Stimulated activated CD4-positive, alpha-beta T cell treated with anti-CD3 and anti-CD28 coated beads, Interleukin-1b, Interleukin-23, amount 100 ng/mL, for 48 hours (primary cell): ENCODE measurements around the gene GREB1.

Source experiments
- DNase-seq: peaks from one replicate; pipeline ENCODE4 v3.0.0-alpha.2; 2020

GREB1 gene

DNA sequence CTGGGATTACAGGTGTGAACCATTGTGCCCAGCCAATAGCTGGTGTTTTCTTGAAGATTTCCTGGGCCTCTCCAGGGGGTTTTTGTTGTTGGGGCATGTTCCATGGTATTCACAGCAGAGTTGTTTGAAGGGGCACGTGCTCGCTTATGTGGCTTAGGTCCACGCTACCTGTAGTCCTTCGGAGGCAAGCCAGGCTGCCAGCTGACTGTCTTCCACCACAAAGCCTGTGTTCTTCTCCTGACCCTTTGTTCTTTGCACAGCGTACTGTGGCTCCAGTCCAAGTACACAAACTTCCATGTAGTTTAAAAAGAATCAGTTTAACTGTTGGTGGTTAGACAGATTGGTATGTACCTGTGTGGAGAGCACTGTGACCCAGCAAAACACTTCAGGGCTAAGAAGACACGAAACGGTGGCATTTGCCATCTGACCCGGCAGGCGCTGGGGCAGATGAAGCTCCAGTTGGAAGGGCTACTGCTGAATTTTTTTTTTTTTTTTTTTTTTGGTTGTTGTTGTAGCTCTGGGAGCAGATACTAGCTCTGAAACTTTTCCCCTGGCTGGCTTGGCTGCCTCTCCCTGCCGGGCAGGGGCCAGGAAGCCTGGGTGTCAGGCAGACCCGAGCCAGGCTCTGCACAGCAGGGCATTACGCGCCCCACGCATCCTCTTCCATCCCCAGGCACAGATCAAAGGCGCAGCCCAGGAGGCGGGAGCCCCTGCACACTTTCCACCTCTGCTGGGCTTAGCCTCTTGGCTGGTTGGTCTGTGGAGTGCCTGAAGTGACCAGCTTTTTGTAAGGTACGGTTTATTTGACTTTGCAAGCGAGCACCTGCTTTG, 5.7 kb downstream of the GREB1 start:
- no peak for DNase-seq

DNA sequence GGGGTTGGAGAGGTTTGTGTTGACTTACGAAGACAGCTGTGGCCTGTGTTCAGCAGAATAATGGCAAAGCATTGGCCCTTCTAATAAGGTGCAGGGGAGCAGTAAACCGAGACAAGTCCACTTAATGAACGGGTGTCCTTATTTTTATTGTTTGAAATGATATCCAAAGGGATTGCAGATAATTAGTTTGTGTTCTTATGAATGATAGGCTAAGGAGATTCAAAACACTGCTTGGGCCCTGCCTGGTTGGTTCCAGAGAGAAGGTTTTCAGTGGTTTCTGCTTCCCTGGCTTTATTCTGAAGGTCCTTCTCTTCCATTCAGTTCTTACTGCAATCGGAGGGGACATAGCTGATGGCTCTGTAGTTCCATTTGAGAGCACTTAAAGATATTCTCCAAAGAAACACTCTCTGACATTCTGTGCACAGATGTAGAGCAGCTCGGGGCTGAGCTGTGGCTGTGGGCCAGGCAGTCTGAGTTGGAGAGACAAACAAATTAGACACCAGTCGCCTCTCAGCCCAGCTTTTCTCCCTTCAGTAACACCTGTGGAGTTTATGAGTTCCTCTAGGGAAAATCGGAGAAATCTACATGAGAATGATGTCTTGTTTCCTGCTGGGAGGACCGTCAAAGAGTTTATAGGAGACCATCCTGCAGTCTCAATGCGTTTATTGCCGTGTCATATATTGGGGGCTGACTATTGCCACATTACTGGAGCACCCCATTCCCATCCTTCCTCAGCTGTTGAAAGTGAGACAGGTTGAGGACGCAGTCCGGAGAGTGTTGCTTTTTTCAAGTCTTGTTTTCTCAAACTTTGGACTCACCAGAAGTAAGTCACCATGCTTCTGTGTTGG, 6.5 kb downstream of the GREB1 start:
- DNase-seq, result no peak

DNA sequence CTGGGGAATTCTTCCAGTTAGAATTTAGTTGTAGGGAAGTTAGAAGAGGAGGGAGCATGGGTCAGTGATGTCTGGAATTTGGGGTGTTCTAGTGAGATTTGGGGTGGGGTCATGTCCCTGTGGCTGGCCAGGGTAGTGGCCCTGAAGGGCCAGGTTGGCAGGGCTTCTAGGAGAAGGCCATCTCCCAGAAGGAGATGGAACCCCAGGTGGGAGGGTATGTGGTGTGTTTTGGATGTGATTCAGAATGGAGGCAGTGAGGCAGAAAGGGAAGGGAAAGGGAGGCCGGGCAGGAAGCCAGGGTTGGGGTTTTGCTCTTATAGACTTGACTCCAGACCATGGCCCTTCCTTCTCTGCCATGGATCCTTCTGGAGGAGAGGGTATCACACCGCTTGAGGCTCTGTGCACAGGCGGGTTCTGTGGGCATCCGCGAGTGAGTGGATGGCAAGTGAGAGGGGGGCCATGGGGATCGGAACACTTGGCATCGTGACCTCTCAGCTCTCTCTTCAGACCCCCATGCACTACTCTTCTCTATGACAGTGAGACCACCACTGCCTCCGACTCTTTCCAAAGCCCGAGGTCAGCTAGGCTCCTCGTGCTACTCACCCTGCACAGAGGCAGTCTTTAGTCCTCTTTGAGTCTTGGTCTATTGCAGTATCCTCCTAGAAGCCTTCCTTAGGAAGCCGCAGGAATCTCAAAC, 7.3 kb downstream of the GREB1 start:
- no peak for DNase-seq

DNA sequence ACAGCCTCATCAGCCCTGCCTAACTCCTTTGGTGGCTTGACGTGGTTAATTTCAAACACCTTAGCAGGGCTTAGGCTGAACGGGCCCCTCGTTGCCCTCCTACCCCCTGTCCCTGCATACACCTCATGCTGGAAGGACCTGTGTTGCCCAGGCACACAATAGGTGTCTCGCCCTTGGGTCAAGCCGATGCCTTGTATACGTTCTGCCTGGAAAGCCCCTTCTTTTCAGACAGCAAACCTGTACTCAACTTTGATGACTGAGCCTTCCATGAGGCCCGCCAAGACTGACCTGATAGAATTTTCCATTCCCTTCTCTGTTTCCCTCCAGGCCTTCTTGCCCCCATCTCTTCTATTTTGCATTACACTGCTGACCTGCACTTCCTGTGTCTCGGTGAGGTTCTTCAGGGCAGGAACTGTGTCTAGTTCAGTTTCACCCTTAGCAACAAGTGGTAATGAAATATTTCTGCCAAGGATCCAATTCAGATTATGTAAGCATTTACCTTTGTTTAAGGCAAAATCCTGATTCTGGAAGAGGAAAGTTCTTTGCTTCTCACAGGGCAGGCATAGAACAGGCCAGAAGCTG, 7.9 kb downstream of the GREB1 start:
- no peak for DNase-seq

DNA sequence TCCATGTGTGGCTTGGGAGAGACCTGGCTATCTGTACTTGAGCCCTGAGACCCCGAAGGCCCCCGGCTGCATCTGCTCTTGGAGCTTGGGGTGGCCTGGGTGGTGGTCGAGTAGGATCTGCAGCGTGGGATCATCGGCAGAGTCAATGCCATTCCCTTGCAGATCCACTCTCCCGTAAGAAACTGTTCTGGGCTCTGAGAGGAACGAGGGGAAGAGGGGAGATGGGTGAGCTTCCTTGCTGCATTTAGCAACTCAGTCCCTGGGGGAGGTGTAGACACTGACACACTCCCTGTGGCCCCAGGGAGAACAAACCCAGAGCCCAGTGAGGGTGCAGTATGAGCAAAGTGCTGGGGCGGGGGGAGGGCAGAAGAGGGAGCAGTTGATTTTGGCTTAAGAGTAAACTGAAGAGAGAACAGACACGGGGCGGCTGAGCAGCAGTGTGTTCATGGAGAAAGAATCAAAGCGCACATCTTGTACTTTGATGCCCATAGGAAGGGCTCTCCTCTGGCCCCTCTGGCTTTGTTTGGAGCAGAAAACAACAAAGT, 8.5 kb downstream of the GREB1 start:
- DNase-seq, result no peak

DNA sequence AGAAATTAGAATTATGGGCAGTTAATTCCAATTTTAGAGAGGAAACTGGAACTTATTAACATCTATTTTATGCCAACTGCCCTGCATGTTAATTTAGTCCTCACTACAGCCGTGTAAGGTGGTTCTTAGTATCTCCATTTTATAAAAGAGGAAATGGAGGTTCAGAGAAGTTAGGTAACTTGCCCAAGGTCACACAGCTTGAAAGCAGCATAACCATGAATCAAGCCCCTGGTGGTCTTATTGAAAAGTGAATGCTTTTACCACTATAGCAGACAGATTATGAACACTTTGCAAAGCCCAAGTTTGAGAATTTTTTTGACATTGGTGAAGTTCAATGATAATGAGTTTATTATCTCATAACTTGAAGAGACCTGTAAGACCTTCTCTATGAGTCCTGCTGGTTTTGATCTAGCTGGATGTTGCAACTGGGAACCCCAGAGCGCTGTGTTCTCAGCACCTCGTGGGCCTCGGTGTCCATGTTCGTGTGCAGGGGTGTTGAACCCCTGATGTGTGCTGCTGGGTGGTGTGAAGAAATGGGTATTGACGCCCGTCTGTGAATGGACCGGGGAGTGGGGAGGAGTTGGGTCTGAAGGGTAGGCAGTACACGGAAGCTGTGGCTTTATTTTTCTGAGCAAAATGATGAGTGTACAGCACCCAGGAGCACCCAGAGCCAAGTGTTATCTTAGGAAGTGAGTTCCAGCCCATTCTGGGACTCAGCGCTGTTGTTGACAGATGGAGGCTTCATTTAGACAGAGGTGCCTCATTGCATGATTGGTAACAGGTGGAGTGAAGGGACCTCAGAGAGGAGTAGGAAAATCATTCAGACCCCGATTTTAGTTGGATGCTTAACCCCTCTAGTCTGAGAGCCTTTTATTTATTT, 9.7 kb downstream of the GREB1 start:
- DNase-seq, result no peak

DNA sequence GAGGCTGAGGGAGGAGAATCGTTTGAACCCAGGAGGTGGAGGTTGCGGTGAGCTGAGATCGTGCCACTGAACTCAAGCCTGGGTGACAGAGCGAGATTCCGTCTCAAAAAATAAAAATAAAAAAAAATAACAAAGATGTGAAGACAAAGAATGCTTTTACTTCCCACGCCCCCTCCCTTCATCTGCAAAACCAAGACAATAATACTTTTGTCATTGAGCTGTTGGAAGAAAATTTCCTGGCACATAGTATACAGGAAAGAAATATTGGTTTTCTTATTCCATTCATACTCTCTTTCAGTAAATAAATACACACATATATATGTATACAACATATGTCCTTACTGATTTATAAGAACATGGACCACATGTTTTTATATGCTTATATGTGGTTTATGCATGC, 12.2 kb downstream of the GREB1 start:
- no peak for DNase-seq

DNA sequence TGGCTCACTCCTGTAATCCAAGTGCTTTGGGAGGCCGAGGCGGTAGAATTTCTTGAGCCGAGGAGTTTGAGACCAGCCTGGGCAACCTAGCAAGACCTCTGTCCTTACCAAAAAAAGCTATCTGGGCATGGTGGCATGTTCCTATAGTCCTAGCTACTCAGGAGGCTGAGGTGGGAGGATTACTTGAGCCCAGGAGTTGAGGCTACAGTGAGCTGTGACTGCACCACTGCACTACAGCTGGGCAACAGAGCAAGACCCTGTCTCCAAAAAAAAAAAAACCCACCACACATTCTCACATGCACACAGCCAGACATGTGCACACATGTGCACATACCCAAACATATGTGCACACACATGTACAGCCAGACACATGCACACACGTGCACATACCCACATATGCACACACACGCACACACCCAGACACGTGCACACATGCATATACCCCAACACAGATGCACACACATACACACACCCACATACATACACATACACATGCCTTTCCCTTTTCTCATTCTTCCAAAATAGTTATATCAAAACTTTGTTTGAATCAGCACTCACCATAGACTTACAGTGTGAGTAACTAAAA, 14.2 kb downstream of the GREB1 start:
- no peak for DNase-seq

DNA sequence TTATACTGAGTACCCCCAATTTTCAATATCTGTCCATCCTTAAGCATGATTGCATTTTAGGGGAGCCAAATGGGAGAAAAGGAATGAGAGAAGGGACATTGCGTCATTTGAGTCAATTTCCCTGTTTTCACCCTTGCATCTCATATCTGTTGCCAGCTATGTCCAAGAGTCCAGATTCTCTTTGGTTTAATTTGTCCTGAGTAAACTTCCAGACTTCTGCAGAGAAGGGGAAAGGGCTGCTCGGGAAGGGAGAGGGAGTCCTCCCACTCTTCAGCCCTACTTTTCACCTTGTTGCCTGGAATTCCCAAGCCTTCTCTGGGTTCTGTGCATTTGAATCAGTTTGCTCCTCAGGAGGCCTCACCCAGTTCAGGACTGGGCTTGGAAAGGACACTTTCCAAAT, 16.5 kb downstream of the GREB1 start:
- DNase-seq, result no peak

DNA sequence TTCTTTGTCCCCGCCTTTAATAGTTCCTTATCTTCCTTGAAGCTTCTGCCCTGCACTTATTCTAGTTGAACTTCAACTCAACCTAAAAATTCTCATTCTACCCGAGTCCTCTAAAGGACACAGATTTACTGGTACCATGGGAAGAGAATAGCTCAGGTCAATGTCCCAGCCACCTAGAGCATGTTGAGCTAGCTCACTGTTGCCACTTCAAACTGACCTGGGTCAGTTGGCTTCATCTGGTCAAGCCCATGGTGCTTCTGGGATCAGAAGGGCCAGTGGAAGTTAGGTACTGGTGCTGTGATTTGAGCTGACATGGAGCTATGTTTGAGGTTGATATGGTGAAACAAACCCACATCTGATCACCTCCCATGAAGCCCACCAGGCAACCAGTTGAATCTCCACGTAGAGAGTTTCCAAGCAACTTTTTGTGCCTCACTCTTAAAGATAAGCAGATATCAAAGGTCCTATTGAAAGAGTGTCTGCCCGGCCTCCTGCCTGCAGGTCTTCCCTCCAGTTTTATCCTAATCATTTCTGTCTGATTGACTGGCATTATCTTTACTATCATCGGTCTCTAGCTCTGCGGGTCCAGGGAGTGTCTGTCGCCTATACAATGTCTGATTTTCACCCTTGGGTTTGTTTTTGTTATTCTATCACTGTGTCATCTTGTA, 17.2 kb downstream of the GREB1 start:
- DNase-seq, result no peak

DNA sequence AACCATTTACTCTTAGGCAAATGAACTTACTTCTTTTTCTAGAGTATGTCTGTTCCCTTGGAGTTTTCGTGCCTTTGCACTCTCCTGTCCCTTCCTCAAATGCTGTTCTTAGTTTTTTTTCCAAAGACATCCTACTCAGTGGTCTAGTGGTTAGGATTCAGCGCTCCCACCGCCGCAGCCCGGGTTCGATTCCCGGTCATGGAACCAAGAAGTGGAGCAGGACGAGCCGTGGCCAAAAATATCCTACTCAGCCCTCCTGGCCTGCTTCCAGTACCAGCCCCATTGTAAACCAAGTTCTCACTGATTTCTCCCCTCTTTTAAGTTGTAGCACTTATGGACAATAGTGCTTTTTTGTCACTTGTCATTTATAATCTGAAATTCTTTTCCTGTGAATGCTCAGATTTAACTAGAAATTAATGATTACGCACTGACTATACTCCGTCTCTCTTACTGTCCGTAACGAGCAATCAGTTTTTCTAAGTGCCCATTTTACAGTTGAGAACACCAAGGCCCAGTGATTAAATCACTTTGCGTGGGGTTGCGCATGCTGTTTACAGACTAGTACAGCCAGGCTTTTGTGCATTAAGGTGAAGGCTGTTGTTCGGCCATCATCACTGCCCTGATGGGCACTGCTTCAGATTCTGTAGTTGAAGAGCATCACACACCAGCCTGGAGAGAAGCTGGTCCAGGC, 17.9 kb downstream of the GREB1 start:
- DNase-seq, result no peak

DNA sequence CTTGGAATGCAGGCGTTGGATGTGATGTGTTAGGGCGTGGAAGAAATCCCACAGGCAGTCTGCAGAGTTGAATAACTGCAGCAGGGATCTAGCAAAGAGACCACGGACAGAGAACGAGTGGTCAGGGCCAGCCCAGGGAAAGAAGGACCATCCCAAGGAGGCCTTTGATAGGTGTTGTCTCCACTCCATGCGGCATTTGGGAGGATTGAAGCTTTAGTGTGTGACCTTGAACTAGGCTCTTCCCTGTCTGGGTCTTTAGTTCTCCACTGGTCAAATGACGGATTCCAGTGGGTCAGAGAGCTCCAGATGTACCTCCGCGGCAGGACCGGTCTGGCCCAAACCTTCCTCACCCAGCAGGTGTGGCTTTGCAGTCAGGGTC, 18.4 kb downstream of the GREB1 start:
- no peak for DNase-seq

DNA sequence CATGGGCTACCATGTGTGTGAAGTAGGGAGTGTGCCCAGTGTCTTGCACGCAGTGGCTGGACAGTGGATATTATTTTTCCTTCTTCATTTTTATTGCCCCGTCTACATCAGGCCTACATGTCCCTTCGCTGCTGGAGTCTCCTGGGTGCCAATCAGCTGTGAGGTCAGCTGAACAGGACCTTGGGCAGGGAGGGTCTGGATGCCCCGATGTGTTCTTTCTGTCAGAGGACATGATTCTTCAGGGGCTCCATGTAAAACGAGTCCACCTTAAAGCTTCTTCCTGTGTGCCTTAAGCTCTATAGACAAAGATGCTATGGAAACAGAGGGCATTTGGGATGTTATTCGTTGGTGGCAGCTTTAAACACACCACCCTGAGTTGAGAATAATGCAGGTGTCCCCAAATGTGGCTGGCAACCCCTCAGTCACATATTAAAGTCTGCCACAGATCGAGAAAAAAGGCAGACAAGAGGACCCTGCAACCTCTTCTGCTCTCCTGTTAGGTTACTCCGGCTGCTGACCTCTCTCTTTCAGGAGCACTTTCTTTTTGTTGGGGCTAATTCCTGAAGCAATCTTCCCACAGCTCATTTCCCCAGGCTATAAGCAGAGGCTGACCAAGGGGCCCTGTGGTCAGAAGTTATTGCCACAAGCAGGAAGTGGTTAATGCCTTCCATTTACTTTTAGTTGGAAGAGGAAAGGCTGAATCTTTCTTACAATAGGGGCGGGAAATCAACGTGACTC, 20.0 kb downstream of the GREB1 start:
- DNase-seq, result no peak

DNA sequence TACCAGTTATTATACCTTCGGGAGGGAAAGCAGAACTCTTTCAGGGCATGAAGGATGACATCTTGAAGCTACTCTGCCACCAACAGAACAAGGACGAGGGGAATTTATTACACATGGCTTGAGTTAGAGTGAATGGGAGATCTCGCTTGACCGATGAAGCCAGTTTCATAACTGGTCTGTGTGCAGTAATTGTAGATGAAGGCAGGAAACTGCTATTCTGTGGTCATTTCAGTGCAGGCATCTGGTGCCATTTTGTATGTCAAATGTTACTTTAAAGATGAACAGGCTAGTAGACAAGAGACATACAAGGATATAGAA, 20.5 kb downstream of the GREB1 start:
- DNase-seq, result no peak

DNA sequence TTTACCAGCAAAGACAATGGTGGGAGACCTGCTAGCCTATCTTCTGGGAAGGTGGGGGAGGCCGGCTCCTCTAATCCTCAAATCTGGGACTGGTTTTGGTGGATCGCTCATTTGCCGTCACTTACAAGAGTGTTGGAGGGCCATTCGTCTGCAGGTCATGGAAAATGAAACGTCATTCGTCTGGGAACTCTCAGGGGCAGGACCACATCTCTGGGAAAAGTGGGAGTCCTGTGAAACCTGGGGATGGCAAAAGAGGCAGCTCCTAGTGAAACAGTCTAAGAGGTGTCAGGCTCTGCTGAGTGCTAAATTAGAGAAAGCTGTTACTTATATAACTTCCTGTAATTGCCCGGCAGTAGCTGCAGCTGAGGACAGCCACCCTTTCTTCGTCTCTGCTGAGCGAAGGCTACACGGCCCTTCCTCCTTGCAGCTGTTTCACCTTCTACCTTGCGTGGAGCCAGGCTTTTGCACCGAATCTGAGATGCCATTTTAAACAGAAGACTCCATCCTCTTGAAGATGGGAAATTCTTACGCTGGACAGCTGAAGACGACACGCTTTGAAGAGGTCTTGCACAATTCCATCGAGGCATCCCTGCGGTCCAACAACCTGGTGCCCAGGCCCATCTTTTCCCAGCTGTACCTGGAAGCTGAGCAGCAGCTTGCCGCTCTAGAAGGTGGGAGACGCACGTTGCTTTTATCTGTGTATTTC, 22.4 kb downstream of the GREB1 start:
- DNase-seq, result no peak

DNA sequence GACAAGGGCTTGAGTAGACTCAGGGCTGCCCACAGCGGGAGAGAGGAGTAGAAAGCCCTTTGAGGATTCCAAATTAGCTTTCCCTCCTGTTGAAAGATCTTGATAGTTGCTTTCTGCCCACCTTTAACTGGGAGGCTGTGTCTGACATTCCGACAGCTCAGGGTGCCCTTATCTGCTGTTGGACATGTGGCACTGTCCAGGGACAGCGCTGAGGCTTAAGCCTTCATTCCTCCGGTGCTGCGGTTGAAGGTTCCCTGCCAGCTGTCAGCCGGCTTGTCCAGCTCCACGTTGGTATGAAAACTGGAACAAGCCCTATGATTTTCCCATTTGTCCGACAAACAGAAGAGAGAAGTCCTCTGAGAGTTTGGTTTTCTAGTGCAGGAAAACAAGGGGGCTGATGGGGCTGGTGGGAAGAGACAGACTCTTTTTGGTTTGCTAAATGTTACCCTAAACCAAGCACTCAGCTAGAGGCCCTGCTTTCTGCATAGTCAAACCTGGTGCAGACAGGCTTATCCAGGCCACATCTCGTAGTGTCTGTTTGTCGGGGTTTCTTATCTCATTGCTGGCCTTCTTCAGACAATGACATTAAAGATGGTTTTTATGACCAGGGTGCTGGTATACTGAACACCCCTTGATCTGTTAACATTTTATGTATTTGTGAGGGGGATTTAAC, 24.5 kb downstream of the GREB1 start:
- no peak for DNase-seq

DNA sequence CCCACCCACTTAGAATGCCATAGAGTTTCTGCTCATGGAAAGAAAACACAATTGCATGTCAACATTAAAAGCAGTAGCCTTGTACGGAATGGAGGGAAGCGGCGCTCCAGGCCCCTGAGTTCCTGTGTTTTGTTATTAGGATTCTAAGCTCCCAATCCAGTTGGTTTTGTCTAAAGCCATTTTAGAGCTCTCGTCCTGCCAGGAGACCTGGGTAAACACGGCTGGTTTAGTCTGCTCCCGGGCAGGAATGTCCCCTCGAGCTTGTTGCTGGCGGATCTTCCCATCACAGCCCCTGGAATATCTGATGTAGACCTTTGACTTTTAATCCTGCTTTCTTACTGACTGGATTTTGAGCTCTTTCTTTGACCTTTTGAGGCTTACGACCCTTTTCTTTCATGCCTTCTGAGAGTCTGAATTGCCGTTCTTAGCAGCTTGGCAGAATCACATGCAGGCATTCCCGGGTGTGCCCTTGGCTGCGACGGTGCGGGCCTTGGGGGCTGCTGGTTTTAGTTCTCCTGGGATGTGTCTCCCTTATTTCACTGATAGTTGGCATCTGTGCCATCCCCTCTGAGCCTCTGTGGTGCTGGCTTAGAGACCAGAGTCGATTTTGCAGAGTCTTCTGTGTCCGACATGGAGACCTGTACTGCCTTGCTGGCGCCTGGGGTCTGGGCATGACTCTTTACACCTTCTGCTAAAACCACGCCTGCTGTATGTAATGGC, 25.4 kb downstream of the GREB1 start:
- no peak for DNase-seq

DNA sequence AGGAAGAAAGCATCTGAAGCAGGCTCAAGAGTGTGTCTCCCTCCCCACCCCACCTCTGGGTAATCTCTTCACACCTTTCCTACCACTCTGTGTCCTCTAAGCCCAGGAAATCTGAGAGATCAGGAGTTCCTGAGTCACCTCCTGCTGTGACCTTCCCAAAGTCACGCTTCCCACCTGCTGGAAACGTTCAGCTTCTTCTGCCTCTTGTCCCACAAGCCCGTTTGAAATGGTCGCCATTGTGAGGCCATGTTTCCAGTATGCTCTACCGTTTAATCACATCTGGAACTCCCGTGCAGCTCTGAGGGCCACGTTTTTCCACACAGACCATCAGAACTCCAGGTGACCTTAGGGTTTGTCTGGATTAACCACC, 25.9 kb downstream of the GREB1 start:
- DNase-seq, result no peak
